HepG2 (cell line): ENCODE measurements around the gene SUV39H2. TPM values are rescaled to one million over a fixed set of nuclear protein-coding genes. Genes with fewer than 3 reads are reported as not detected.

Experiments used
- ATM ChIP-seq: fragments of 450-650 bp; IDR thresholded peaks from 2 replicates; pipeline ENCODE4 v1.7.1; 2017; ENCODE audit warnings: mild to moderate bottlenecking, borderline replicate concordance
- FIP1L1 ChIP-seq: fragments of 200-400 bp; formaldehyde crosslinking; IDR thresholded peaks from 2 replicates; pipeline ENCODE4 v1.6.1; 2018; ENCODE audit warnings: low read depth, mild to moderate bottlenecking, low read length, moderate library complexity, borderline replicate concordance; ENCODE audit not compliant: insufficient read depth
- HNRNPLL ChIP-seq: fragments of 200-400 bp; formaldehyde crosslinking; IDR thresholded peaks from 2 replicates; pipeline ENCODE4 v1.6.1; 2017; ENCODE audit warnings: mild to moderate bottlenecking, low read depth, low read length; ENCODE audit not compliant: poor library complexity, severe bottlenecking
- KMT2B ChIP-seq: IDR thresholded peaks from 2 replicates; pipeline ENCODE4 v1.6.1; 2016; ENCODE audit warnings: missing genetic modification reagents, missing compliant biosample characterization
- MLX ChIP-seq: IDR thresholded peaks from 2 replicates; pipeline ENCODE4 v1.6.1; 2016
- MXI1 ChIP-seq: IDR thresholded peaks from 3 replicates; pipeline ENCODE4 v1.6.1; 2012; ENCODE audit warnings: low read depth, low read length, inconsistent platforms, borderline replicate concordance
- NFIB ChIP-seq: sonication (generic); formaldehyde crosslinking; IDR thresholded peaks from 2 replicates; pipeline ENCODE4 v1.9.0; 2021; ENCODE audit warnings: missing genetic modification reagents, mild to moderate bottlenecking, borderline replicate concordance
- NR1H2 ChIP-seq: sonication (generic); formaldehyde crosslinking; IDR thresholded peaks from 2 replicates; pipeline ENCODE4 v1.8.1; 2022; ENCODE audit warnings: low read depth, missing genetic modification reagents, borderline replicate concordance
- PCBP1 ChIP-seq: fragments of 200-400 bp; formaldehyde crosslinking; IDR thresholded peaks from 2 replicates; pipeline ENCODE4 v1.6.1; 2017; ENCODE audit warnings: mild to moderate bottlenecking, low read depth, low read length, borderline replicate concordance
- PHF20 ChIP-seq: sonication (generic); formaldehyde crosslinking; IDR thresholded peaks from 2 replicates; pipeline ENCODE4 v1.5.0; 2020; ENCODE audit warnings: mild to moderate bottlenecking, missing genetic modification reagents
- RFX1 ChIP-seq: fragments of 450-650 bp; IDR thresholded peaks from 2 replicates; pipeline ENCODE4 v1.6.1; 2017
- TCF12 ChIP-seq, 2 experiments: fragments of 450-650 bp in 1 of 2; sonication (generic) in 1 of 2; formaldehyde crosslinking in 1 of 2; IDR thresholded peaks; 2 replicates each; pipeline versions ENCODE4 v1.6.1 to v1.8.0; 2017 to 2022; ENCODE audit warnings: antibody characterized with exemption in 1 of 2, mild to moderate bottlenecking in 1 of 2, missing genetic modification reagents in 1 of 2, moderate library complexity in 1 of 2
- YEATS2 ChIP-seq: sonication (generic); formaldehyde crosslinking; IDR thresholded peaks from 2 replicates; pipeline ENCODE4 v1.4.0; 2020; ENCODE audit warnings: missing genetic modification reagents, borderline replicate concordance
- ZNF253 ChIP-seq: sonication (generic); formaldehyde crosslinking; IDR thresholded peaks from 2 replicates; pipeline ENCODE4 v1.8.0; 2022; ENCODE audit warnings: mild to moderate bottlenecking, missing genetic modification reagents, borderline replicate concordance
- ZNF782 ChIP-seq: sonication (generic); formaldehyde crosslinking; IDR thresholded peaks from 2 replicates; pipeline ENCODE4 v1.4.0; 2020; ENCODE audit warnings: missing genetic modification reagents, mild to moderate bottlenecking, borderline replicate concordance
- polyA plus RNA-seq, 8 experiments: library from polyadenylated mRNA; depleted of rRNA in 3 of 8; stranded (reverse) in 7 of 8; unstranded in 1 of 8; fragments of >200 nt; fragmentation: Illumina TruSeq in 4 of 8; extraction: Trizol in 4 of 8; gene quantifications; 2 replicates each; pipeline versions ENCODE4 v1.2.1 to v1.2.3, GENCODE V29; 2011 to 2016; ENCODE audit warnings: low read depth in 4 of 8, missing spikeins in 1 of 8, mixed read lengths in 1 of 8; ENCODE audit not compliant: insufficient read depth in 1 of 8
- total RNA-seq, 5 experiments: library from RNA; depleted of rRNA; stranded (reverse); fragments of >200 nt; fragmentation: Illumina TruSeq; extraction: Trizol; gene quantifications; 2 replicates each; pipeline ENCODE4 v1.2.3, GENCODE V29; 2016; ENCODE audit warnings: low read depth in 1 of 5
- TF ChIP-seq, protein P1 (sequence below): sonication (generic); formaldehyde crosslinking; IDR thresholded peaks from 2 replicates; pipeline ENCODE4 v1.5.0; 2020; ENCODE audit warnings: missing genetic modification reagents
- TF ChIP-seq, protein P2 (sequence below): sonication (generic); formaldehyde crosslinking; IDR thresholded peaks from 2 replicates; pipeline ENCODE4 v1.8.1; 2023; ENCODE audit warnings: mild to moderate bottlenecking, moderate library complexity, missing genetic modification reagents
- TF ChIP-seq, protein P3 (sequence below): sonication (generic); formaldehyde crosslinking; IDR thresholded peaks from 2 replicates; pipeline ENCODE4; 2020; ENCODE audit warnings: missing genetic modification reagents, mild to moderate bottlenecking, borderline replicate concordance
- TF ChIP-seq, protein P4 (sequence below): IDR thresholded peaks from 2 replicates; pipeline ENCODE4 v1.6.1; 2016; ENCODE audit warnings: mild to moderate bottlenecking

The SUV39H2 gene
- total and polyA plus RNA-seq, 2 of the 13 experiments (the other 11 are each of a cell fraction or from before 2014, with no cell fraction given) = 9.0 to 44.3 TPM

DNA sequence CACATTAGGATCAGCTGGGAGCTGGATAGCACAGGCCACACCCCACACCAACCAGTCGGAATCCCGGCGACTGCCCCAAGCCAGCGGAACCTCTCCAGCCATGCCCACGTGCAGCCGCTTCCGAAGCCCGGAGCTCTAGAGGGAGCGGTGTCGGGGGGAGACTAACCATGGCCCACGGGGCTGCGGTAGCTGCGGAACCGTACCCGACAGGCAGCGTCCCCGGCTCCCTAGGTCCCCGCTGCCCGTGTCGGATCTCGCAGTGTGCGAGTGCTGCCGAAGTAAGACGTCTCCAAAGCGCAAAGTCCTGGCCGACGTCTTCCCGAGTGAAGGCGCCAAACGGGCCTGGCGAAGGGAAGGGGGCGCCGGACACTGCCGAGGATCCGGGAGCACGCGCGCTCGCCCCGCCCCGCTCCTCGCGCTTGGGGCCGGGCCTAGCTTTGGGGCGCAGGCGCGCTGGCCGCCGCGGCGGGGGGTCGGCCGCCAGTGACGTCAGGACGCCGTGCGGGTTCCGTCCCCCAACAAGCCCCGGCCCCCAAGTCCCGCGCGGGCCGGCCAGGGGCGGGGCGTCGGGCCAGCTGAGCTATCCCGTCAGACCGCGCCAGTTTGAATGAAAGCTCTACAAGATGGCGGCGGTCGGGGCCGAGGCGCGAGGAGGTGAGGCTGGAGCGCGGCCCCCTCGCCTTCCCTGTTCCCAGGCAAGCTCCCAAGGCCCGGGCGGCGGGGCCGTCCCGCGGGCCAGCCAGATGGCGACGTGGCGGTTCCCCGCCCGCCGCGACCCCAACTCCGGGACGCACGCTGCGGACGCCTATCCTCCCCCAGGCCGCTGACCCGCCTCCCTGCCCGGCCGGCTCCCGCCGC, at the start of gene SUV39H2 (continued):
- TF ChIP-seq KMT2B (CRISPR knock-in tag) (peak; percentile 75; the same call in 1 of the 2 replicates), FIP1L1 (no peak), PCBP1 (no peak), ZNF782 (CRISPR knock-in tag) (peak; percentile 80), MLX (CRISPR knock-in tag) (peak; percentile 8; the same call in 1 of the 2 replicates), TCF12 (IDR thresholded peaks at IDR 0.05) (no peak), TCF12 (CRISPR knock-in tag; IDR thresholded peaks at IDR 0.05) (peak; percentile 60), RFX1 (no peak), NFIB (CRISPR knock-in tag) (no peak), ATM (no peak), NR1H2 (CRISPR knock-in tag) (peak; percentile 62; the same call in 1 of the 2 replicates), MXI1 (peak; percentile 91), HNRNPLL (peak; percentile 79), PHF20 (CRISPR knock-in tag) (peak; percentile 53; the same call in 1 of the 2 replicates), ZNF253 (CRISPR knock-in tag) (no peak), YEATS2 (peak; percentile 70)
- TF ChIP-seq, protein P1, sequence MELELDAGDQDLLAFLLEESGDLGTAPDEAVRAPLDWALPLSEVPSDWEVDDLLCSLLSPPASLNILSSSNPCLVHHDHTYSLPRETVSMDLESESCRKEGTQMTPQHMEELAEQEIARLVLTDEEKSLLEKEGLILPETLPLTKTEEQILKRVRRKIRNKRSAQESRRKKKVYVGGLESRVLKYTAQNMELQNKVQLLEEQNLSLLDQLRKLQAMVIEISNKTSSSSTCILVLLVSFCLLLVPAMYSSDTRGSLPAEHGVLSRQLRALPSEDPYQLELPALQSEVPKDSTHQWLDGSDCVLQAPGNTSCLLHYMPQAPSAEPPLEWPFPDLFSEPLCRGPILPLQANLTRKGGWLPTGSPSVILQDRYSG (CRISPR knock-in tag) = peak; percentile 86; the same call in 1 of the 2 replicates
- TF ChIP-seq, protein P2, sequence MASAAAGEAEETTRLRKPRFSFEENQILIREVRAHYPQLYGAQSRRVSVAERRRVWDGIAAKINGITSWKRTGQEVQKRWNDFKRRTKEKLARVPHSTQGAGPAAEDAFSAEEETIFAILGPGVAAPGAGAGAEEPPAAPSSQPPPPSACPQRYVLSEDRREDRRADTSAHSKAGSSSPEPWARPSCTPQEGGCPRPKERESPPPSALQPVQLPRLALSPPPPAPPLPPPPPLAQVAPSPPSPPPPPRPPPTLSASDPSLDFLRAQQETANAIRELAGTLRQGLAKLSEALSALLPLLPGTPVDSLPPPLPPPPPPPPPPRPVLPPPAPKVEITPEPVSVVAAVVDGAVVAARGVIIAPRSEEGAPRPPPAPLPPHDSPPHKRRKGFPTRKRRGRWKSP (CRISPR knock-in tag) = peak; percentile 46; the same call in 1 of the 2 replicates
- TF ChIP-seq, protein P3, sequence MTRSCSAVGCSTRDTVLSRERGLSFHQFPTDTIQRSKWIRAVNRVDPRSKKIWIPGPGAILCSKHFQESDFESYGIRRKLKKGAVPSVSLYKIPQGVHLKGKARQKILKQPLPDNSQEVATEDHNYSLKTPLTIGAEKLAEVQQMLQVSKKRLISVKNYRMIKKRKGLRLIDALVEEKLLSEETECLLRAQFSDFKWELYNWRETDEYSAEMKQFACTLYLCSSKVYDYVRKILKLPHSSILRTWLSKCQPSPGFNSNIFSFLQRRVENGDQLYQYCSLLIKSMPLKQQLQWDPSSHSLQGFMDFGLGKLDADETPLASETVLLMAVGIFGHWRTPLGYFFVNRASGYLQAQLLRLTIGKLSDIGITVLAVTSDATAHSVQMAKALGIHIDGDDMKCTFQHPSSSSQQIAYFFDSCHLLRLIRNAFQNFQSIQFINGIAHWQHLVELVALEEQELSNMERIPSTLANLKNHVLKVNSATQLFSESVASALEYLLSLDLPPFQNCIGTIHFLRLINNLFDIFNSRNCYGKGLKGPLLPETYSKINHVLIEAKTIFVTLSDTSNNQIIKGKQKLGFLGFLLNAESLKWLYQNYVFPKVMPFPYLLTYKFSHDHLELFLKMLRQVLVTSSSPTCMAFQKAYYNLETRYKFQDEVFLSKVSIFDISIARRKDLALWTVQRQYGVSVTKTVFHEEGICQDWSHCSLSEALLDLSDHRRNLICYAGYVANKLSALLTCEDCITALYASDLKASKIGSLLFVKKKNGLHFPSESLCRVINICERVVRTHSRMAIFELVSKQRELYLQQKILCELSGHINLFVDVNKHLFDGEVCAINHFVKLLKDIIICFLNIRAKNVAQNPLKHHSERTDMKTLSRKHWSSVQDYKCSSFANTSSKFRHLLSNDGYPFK = peak; percentile 38; the same call in 1 of the 2 replicates
- TF ChIP-seq, protein P4, sequence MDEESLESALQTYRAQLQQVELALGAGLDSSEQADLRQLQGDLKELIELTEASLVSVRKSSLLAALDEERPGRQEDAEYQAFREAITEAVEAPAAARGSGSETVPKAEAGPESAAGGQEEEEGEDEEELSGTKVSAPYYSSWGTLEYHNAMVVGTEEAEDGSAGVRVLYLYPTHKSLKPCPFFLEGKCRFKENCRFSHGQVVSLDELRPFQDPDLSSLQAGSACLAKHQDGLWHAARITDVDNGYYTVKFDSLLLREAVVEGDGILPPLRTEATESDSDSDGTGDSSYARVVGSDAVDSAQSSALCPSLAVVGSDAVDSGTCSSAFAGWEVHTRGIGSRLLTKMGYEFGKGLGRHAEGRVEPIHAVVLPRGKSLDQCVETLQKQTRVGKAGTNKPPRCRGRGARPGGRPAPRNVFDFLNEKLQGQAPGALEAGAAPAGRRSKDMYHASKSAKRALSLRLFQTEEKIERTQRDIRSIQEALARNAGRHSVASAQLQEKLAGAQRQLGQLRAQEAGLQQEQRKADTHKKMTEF (CRISPR knock-in tag) = peak; percentile 67; the same call in 1 of the 2 replicates
